ENCODE measurements around the gene GJC1.

Gene GJC1

DNA sequence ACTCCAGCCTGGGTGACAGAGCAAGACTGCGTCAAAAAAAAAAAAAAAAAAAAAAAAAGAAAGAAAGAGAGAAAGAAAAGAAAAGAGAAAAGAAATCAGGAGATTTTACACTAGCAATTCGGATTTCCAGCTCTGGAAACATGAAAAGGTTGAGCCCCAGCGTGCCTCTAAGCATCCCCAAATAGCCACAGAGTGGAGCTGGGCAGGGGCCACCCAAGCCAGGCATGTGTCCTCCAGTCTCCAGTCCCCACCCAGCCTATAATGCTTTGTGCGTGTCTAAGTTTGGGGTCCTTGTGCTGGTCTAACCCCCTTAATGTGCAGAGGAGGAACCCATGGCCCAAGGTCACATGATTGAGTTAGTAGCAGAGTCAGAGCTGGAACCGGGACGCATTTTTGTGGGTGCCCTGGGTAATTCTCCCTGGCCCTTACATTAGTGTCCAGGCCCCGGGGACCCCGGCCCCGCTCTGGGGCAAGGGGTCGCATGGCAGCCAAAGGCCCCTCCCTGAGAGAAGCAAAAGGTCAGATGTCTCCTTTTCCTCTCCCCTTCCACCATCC lies 51.4 kb downstream of the GJC1 start:
- DNase-seq (ENCODE audit: low spot score): no peak

DNA sequence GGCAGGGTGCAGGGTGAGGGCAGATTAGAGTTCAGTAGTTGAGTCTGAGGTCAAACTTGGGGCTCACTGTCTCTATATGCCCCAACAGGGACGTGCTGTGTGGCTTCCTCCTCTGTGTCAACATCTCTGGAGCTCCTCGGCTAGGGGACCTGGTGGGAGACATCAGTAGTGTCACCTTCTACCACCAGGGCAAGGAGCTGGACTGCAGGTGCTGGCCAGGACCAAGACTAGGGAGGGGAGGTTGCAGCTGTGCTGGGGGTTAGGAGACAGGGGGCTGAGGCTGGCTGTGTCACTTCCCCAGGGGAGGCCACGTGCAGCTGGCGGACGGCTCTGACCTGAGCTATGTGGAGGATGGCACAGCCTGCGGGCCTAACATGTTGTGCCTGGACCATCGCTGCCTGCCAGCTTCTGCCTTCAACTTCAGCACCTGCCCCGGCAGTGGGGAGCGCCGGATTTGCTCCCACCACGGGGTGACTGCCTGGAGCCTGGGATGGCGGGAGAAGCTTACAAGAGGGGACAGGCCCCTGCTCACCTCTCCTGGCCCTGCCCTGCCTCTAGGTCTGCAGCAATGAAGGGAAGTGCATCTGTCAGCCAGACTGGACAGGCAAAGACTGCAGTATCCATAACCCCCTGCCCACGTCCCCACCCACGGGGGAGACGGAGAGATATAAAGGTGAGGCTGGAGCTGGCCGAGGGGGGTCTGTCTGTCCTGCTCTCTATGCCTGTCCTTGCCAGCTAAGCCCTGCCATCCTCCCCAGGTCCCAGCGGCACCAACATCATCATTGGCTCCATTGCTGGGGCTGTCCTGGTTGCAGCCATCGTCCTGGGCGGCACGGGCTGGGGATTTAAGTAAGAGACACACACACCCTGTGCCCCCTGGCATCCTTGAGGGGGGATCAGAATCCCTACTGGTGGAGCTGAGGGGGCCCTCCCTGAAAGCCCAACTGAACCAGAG lies 52.4 kb downstream of the GJC1 start:
- peak; percentile 30 for DNase-seq (ENCODE audit: low spot score)

DNA sequence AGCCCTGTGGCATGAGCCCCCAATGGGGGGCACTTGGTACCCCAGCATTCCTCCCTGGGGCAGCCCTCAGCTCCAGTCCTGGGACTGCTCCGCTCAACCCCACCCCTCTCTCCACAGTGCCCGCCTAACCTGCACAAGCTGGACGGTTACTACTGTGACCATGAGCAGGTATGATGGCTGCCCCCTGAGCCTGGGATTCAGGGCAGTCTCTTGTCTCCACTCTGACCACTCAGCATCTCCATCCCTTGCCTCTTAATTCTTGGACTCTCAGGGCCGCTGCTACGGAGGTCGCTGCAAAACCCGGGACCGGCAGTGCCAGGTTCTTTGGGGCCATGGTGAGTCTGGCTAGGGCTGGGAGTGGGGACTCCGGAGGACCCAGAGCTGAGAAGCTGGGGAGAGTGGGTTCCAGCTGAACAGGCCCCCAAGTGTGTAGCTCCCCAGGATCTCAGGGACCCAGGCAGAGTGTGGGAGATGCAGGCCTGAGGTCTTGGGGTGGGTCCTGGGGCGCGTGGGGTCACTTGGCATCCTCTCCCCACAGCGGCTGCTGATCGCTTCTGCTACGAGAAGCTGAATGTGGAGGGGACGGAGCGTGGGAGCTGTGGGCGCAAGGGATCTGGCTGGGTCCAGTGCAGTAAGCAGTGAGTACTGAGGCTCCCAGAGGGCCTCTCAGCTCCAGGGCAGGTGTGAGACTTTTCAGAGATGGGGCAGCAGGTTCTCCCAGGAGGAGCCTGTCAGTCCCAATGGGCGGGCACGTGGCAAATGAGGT lies 53.3 kb downstream of the GJC1 start:
- no peak for DNase-seq (ENCODE audit: low spot score)

DNA sequence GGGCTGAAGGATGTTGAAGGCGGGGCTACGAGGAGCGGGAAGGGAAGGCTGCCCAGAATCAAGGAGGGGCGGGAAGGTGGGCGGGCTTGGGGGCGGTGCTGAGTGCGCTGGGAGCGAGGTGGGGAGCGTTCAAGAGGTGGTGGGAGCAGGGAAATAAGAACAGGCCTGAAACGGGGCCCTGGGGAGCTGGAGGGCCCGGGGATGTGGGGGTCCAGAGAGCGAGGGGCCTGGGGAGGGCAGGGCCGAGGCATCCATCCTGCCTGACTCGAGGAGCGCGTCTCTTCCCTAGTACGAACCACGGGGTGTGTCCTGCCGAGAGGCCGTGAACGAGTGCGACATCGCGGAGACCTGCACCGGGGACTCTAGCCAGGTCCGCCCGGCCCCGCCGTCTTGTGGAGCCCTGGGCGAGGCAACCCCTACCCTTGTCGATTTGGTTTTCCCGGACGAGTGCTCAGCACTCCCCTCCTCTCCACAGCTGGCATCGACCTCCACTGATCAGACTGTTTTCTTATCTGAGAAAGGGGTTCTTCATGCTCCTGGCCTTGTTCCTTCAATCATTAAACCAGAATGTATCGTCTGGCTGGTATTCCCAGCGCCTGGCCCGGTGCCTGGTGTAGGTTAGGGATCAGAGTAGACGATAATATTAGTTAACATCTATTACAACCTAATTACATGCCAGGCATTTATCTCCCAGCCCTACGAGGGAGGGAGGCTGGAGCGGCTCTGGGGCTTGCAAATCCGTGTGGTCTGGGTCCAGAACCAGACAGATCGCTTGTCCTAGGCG lies 54.1 kb downstream of the GJC1 start:
- no peak for DNase-seq (ENCODE audit: low spot score)

DNA sequence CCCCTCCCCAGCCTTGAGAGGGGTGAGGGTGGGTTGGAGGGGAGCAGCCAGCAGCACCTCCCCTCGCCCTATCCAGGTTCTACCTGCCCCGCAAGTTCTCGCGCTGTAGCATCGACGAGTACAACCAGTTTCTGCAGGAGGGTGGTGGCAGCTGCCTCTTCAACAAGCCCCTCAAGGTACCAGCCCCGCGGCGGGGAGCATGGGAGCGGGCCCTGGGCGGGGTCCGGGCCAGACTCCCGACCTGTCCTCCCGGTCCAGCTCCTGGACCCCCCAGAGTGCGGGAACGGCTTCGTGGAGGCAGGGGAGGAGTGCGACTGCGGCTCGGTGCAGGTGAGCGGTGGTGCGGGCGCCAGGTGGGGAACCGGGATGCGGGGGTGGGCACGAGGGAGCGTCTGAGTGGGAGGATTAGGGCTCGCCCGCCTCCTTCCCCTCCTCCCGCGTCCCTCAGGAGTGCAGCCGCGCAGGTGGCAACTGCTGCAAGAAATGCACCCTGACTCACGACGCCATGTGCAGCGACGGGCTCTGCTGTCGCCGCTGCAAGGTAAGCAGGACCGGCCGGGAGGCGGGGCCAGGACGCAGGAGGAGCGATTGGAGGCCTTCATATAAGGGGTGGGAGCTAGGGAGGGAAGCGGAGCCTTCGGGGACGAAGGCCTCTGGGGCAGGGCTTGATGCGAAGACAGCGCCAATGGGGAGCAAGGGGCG lies 54.8 kb downstream of the GJC1 start:
- peak; percentile 100 for DNase-seq (ENCODE audit: low spot score)

DNA sequence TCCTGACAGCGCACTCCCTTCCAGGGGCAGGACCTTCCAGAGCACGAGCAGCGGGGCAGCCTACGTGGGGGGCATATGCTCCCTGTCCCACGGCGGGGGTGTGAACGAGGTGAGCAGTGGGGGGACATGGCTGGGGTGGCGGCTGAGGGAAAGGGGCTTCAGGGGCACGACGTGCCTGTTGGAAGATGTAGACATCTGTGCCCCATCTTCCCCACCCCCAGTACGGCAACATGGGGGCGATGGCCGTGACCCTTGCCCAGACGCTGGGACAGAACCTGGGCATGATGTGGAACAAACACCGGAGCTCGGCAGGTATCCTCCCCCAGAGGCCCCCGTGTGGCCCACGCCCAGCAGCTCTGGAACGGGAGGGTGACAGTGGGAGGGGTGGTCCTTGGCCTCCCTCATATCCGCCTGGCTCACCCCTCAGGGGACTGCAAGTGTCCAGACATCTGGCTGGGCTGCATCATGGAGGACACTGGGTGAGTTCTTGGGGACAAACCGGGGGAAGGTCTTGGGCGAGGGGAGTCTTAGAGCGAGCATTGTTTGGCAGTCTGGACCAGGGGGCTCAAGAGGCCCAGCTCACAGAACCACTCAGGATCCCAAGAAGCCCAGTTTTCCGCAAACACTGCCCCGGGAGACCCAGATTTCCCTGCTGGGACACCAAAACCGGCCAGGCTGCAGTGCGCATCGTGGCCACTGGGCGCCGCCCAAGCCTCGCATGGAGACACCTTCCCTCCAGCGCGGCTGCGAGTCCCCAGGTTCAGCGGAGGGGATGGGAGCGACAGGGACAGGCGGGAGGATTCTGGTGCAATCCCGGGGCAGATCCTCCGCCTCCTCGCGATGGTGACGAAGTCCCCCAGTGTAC lies 55.6 kb downstream of the GJC1 start:
- peak; percentile 90 for DNase-seq (ENCODE audit: low spot score)

DNA sequence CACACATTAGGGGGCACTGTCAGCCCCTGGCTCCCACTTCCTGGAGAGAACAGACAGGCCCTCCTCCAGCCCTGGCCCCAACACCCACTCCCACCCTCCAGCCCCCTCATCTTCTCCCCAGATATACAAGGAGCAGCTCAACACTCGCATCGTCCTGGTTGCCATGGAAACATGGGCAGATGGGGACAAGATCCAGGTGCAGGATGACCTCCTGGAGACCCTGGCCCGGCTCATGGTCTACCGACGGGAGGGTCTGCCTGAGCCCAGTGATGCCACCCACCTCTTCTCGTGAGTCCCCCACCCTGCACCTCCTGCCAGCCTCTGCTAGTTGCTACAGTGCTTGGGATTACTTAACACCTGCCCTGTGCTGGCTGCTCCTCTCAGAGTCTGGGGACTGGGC lies 56.9 kb downstream of the GJC1 start:
- peak; percentile 71 for DNase-seq (ENCODE audit: low spot score)

DNA sequence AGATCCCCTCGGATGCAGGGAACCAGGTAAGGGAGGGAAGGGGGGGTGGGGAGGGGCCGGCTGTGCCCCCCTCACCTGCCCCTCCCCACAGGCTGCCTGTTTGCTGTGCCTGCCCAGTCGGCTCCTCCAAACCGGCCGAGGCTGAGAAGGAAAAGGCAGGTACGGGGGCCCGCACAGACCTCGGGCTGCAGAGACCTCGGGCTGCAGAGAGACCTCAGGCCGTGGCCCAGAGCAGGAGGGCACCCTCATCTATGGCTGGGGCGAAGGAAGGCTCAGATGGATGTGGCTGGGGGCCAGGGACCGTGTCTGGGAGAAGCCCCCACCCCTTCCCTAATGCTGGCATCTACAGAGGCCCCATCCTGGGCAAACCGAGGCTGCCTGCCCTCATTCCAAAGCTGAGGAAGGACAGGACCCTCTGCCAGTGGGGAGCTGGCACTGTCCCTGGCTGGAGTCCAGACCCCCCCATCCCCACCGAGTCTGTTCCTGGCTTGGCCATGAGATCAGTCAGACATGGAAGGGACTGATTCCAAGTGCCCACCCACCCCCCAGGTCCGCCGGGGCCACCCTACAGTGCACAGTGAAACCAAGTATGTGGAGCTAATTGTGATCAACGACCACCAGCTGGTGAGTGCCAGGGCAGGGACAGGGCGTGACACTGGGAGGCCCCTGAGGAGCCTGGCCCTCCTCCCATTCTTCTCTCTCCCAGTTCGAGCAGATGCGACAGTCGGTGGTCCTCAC lies 57.6 kb downstream of the GJC1 start:
- DNase-seq (ENCODE audit: low spot score): no peak

DNA sequence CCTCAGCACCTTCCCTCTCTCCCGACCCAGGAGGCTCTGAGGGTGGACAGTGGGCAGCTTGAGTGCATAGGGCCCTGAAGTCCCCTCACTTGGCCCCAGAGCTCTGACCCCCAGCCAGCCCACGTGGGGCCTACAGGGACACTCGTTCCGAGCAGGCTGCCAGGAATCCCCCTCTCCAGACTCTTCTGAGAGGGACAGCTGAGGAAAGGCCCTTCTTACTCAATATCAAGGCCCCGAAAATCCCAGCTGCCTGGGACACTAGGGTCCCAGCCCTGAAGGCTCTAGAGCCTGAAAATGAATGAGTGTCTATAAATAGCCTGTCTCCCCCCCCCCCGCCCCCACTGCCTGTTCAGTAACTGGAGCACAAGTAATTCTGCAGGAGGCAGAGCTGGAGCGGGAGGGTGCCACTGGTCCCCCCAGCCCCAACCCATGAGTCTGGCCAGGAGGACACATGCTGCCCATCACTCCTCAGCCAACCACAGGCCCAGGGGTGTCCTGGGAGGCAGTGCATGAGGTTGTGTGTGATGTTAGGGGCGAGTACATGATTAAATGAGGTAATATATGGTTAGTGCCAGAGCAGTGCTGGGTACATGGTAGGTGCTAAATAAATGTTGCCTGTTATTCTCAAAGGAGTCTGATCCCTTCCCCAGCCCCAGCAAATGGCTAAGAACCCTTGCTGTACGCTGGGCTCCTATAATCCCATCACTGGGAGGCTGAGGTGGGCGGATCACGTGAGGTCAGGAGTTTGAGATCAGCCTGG lies 59.7 kb downstream of the GJC1 start:
- DNase-seq (ENCODE audit: low spot score): no peak

DNA sequence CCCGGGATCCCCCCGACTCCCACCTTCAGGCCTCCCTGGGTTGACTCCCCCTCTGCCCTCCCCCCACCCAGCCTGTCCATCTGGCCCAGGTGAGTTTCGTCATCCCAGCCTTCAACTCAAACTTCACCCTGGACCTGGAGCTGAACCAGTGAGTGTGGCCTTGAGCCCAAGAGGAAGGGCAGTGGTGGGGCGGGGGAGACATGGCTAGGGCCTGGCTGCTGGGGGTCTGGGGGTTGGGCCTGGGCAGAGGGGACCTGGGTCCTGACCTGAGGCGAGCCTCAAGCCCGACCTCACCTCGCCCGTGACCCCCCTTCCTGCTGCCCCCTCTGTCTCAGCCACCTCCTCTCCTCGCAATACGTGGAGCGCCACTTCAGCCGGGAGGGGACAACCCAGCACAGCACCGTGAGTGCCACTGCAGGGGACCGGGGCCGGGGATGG lies 60.4 kb downstream of the GJC1 start:
- no peak for DNase-seq (ENCODE audit: low spot score)

DNA sequence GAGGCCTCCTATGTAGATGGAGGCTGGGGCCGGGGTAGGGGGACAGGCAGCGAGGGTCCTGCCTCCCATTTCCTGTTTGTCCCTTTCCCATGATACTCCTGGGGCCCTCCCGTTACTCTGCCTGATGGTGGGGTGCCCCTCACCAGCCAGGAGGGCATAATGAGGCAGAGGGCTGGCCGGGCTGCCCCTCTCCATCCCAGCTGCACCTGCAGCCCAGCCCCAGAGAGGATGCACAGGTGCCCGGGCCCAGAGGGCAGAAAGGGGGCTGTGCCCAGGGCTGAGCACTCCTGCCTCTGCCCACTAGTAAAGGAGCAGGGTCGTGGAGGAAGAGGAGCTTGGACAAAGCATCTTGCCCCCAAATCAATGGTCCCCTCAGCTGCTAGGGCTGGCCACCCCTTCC lies 60.9 kb downstream of the GJC1 start:
- no peak for DNase-seq (ENCODE audit: low spot score)

DNA sequence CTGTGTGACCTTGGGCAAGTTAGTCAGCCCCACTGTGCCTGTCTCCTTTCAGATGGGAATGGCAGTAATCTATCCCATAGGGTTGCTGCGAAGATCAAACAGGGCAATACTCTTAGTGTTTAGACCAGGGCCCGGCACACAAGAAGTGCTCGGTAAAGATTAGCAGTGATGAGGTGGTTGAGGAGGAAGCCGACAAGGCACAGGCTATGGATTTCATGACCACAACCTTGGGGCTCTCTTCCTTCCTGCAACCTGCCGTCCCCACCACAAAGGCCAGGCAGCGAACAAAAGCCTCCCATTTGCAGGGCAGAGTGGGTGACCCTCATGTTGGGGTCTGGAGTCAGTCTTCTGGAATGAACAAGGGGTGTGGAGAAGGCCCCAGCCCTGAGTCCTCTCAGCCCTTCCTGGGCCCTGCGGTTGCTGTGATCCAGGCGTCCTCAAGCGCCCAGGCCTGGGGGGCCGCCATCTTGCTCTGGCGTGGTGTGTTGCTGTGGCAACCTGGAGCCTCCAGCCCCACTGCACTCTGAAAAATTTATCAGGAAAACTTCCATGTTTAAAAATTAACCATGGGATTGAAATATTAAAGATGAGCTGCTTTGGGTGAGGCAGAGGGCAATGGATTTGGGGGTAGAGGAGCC lies 61.5 kb downstream of the GJC1 start:
- no peak for DNase-seq (ENCODE audit: low spot score)

DNA sequence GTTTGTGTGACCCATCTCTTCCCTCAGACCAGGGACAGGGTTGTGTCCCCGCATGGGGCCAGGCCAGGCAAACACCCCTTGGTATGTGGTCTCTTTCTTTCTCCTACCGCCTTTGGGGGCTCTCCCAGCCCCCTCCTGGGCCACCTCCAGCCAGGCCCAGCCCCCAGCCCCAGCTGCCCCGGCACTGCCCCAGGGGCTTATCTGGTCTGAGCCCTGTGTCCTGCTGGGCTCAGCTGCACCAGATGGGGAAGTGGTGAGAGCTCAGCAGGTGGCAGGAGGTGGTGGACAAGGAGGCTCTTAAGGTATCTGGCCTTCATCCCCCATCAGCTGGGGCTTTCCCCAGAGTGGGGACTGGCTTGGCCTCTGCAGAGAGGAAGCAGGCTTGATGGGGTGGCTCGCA lies 62.6 kb downstream of the GJC1 start:
- DNase-seq (ENCODE audit: low spot score): no peak

DNA sequence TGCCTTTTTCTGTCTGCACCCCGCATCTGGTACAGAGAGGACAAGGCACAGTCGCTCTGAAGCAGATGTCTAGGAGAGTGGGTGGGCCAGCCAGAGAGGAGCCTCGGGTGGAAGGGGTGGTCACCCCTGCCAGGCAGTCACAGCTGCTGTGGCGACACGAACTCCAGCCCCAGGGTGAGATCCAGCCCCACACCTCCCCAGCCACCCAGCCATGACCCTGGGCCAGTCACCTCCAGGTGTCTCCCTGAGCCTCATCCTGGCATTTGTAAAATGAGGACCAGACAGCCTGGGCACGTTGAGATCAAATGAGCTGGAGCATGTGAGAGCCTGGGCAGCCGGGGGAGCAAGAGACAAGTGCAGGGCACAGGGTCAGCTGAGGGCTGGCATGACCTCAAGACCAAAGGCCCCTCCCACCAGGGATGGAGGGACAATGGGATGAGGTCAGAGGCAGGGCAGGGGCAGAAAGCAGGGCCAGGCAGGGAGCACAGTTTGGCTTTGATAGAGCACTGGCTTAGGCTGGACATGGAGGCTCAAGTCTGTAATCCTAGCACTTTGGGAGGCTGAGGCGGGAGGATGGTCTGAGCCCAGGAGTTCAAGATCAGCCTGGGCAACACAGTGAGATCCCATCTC lies 63.6 kb downstream of the GJC1 start:
- DNase-seq (ENCODE audit: low spot score): no peak

DNA sequence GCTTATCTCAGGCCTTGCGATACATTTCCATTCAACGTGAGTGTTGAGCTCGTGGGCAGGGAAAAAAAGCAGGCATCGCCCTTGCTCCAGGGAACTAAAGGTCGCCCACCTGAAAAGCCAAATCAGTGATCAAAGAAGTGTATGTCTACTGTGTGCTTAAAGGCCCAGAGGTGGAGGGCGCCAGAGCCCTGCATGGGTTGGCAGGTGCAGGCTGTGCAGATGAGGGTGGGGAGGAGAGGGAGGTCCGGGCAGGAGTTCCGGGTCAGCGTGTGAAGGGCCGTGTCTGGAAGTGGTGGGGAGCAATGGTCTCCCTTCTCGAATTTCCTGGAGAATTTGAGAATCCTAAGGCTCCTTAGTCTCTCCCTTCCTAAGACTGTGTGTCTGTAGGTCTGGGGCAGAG lies 64.1 kb downstream of the GJC1 start:
- DNase-seq (ENCODE audit: low spot score): no peak

DNA sequence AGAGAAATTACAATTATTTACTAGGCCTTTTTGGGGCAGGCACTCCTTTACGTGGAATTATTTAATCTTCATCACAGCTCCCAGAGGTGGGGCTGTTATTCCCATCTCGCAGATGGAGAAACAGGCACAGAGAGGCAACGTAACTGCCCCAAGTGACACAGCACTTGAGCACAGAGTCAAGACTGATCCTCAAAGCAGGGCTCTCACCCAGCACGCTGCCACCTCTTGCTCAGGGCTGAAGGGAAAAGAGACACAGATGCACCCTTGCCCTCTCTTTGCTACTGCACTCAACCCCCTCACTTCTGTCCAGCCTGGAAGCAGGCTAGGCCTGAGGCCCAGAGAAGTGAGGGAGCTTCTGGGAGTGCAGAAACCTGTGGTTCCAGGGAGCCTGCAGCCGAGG lies 66.9 kb downstream of the GJC1 start:
- no peak for DNase-seq (ENCODE audit: low spot score)
